ENCODE data around the gene DMAP1. TPM values are rescaled to one million over a fixed set of nuclear protein-coding genes. Genes with fewer than 3 reads are reported as not detected.

Gene DMAP1
- polyA plus RNA-seq, 4 donors: 34.7 to 80.8 (median 58.0) TPM

GRCh38 chr1:44221769-44222168, 8.5 kb downstream of the DMAP1 start:
- Histone ChIP-seq H3K9me3 (ENCODE audit: control insufficient read depth in 2 of 2, insufficient read depth in 1 of 2, low read depth in 1 of 2, low read length in 1 of 2) (peaks cover 0 to 3% of the 10 kb centered on the region in 2 donors), H3K27me3 (ENCODE audit: control insufficient read depth in 3 of 3, insufficient read depth in 3 of 3, low read length in 3 of 3) (no peaks in the 10 kb centered on the region), H3K4me1 (ENCODE audit: control insufficient read depth in 3 of 3, insufficient read depth in 2 of 3, low read depth in 1 of 3, low read length in 2 of 3) (peaks cover 0 to 22% (median 0%) of the 10 kb centered on the region in 3 donors), H3K27ac (ENCODE audit: low read depth in 1 of 3, low read length in 2 of 3) (no peak overlapping the region), H3K4me3 (ENCODE audit: low read depth in 1 of 3, low read length in 3 of 3) (no peak overlapping the region), H3K36me3 (ENCODE audit: control insufficient read depth in 3 of 3, insufficient read depth in 2 of 3, low read depth in 1 of 3, low read length in 3 of 3) (peaks cover 9 to 68% (median 10%) of the 10 kb centered on the region in 3 donors)
- no peak for FAIRE-seq
- 93 to 95% (median 94%) methylated on average over 20 to 23 of the region's 23 CpGs for WGBS, 3 donors
- no peak for DNase-seq

DNA sequence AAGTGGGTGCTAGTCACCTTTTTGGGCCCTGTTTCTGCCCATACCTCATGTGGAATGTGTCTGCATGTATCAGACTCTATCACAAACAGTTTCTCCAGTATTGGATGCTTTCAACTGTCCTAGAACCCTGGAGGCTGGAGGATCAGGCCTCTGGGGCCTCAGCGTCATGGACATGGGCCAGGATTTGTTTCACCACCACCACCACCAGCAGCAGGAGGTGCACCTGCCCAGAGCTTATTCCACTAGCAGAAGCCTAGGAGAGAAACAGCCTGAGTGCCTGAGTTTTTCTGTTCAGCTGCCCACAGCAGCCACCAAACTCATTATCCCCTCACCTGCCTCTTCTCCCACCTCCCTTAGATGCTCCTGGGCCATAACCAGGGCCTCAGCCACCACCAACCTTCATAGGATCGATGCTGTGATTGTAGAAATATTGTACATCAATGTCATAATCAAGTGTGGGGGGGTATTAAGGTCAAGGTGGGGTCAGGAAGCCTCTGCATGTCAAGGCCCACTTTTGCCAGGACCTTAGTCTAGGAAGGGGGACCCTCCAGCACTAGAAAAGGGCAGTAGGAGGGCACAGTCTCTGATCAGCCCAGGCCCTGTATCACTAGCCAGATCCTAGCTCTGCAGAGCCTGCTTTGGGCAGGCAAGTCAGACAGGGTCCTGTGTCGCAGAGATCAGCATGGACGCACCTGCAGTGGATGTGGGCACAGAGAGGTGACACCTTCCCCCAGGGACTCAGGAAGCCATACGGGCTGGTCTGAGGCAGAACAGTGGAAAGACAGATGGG, 9.3 kb downstream of the DMAP1 start:
- peaks cover 0 to 3% of the 10 kb centered on the region in 2 donors for H3K9me3 ChIP-seq (ENCODE audit: control insufficient read depth in 2 of 2, insufficient read depth in 1 of 2, low read depth in 1 of 2, low read length in 1 of 2)
- H3K27ac ChIP-seq (ENCODE audit: low read depth in 1 of 3, low read length in 2 of 3): no peak overlapping the region
- H3K4me3 ChIP-seq (ENCODE audit: low read depth in 1 of 3, low read length in 3 of 3): no peak overlapping the region
- H3K36me3 ChIP-seq (ENCODE audit: control insufficient read depth in 3 of 3, insufficient read depth in 2 of 3, low read depth in 1 of 3, low read length in 3 of 3): peaks cover 9 to 68% (median 10%) of the 10 kb centered on the region in 3 donors
- H3K27me3 ChIP-seq (ENCODE audit: control insufficient read depth in 3 of 3, insufficient read depth in 3 of 3, low read length in 3 of 3): no peaks in the 10 kb centered on the region
- DNase-seq: no peak
- H3K4me1 ChIP-seq (ENCODE audit: control insufficient read depth in 3 of 3, insufficient read depth in 2 of 3, low read depth in 1 of 3, low read length in 2 of 3): peaks cover 0 to 22% (median 0%) of the 10 kb centered on the region in 3 donors
- WGBS, 3 donors: 74 to 81% (median 79%) methylated on average over 5 of the region's 5 CpGs
- no peak for FAIRE-seq

DNA sequence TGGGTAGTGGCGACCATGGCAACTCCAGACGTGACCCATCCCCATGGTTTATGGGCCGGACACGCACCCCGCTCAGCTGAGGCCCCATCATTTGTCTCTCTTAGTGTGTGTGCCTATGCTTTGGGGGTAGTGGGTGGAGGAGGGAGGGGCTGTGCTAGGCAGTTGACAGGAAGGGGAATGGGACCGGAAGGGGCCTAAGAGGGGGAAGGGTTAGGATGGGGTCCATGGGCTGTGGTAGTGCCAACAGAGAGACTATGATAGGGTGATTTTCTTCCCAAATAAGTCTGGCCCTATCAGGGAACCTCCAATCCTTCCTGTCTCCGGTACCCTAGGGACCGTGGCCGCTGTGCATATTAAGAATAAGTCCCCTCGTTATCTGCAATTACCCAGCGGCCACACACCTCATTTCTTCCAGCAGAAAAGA, 9.9 kb downstream of the DMAP1 start:
- Histone ChIP-seq H3K9me3 (ENCODE audit: control insufficient read depth in 2 of 2, insufficient read depth in 1 of 2, low read depth in 1 of 2, low read length in 1 of 2) (peaks cover 0 to 3% of the 10 kb centered on the region in 2 donors), H3K27me3 (ENCODE audit: control insufficient read depth in 3 of 3, insufficient read depth in 3 of 3, low read length in 3 of 3) (no peaks in the 10 kb centered on the region), H3K36me3 (ENCODE audit: control insufficient read depth in 3 of 3, insufficient read depth in 2 of 3, low read depth in 1 of 3, low read length in 3 of 3) (peaks cover 9 to 65% (median 10%) of the 10 kb centered on the region in 3 donors), H3K4me1 (ENCODE audit: control insufficient read depth in 3 of 3, insufficient read depth in 2 of 3, low read depth in 1 of 3, low read length in 2 of 3) (peaks cover 0 to 19% (median 0%) of the 10 kb centered on the region in 3 donors), H3K27ac (ENCODE audit: low read depth in 1 of 3, low read length in 2 of 3) (no peak overlapping the region), H3K4me3 (ENCODE audit: low read depth in 1 of 3, low read length in 3 of 3) (no peak overlapping the region)
- DNase-seq (no peak), FAIRE-seq (no peak)
- 72 to 90% (median 84%) methylated on average over 11 of the region's 11 CpGs for WGBS, 3 donors

DNA sequence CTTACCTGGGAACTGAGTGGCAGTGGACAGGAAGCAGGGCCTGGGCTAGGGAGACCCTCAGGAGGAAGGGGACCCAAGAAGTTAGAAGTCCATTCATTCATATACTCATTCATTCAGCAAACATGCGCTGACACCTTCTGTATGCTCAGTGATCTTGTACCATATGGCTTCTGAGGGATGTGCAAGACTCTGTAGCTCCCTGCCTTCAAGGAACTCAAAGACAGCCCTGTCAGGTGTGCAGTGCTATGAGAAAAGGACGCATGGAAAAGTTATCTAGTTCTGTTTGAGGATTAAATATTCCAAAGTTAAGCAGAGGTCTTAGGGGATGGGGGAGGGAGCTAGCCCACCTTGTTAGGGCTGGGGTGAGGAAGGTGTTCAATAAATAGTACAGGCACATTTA, 12.5 kb downstream of the DMAP1 start:
- DNase-seq (no peak), FAIRE-seq (no peak)
- H3K27me3 ChIP-seq (ENCODE audit: control insufficient read depth in 3 of 3, insufficient read depth in 3 of 3, low read length in 3 of 3): no peaks in the 10 kb centered on the region
- peaks cover 0 to 60% (median 2%) of the 10 kb centered on the region in 3 donors for H3K36me3 ChIP-seq (ENCODE audit: control insufficient read depth in 3 of 3, insufficient read depth in 2 of 3, low read depth in 1 of 3, low read length in 3 of 3)
- H3K4me1 ChIP-seq (ENCODE audit: control insufficient read depth in 3 of 3, insufficient read depth in 2 of 3, low read depth in 1 of 3, low read length in 2 of 3): no peaks in the 10 kb centered on the region
- H3K4me3 ChIP-seq (ENCODE audit: low read depth in 1 of 3, low read length in 3 of 3): no peak overlapping the region
- H3K27ac ChIP-seq (ENCODE audit: low read depth in 1 of 3, low read length in 2 of 3): no peak overlapping the region
- WGBS, 3 donors: 85 to 100% (median 98%) methylated on average over 2 of the region's 2 CpGs
- peaks cover 0 to 3% of the 10 kb centered on the region in 2 donors for H3K9me3 ChIP-seq (ENCODE audit: control insufficient read depth in 2 of 2, insufficient read depth in 1 of 2, low read depth in 1 of 2, low read length in 1 of 2)

DNA sequence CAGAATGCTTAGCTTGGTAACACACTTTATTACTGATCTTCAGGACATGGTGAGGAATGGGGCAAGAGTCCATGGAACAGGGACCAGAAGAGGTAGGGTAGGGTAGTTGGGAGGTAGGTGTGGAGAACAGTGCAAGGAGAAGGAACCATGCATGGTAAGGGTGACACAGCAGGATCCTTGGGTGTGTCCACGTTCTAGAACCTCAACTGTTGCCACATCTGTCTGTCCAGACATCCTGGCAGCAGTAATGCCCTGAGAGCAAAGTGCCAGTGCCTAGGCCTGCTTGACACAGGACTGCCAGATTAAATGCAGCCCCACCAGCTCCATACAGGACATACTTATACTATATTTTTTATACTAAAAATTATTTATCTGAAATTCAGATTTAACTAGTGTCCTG, 13.9 kb downstream of the DMAP1 start:
- Histone ChIP-seq H3K4me1 (ENCODE audit: control insufficient read depth in 3 of 3, insufficient read depth in 2 of 3, low read depth in 1 of 3, low read length in 2 of 3) (no peaks in the 10 kb centered on the region), H3K4me3 (ENCODE audit: low read depth in 1 of 3, low read length in 3 of 3) (no peak overlapping the region), H3K36me3 (ENCODE audit: control insufficient read depth in 3 of 3, insufficient read depth in 2 of 3, low read depth in 1 of 3, low read length in 3 of 3) (peaks cover 0 to 50% (median 0%) of the 10 kb centered on the region in 3 donors), H3K27ac (ENCODE audit: low read depth in 1 of 3, low read length in 2 of 3) (no peak overlapping the region), H3K9me3 (ENCODE audit: control insufficient read depth in 2 of 2, insufficient read depth in 1 of 2, low read depth in 1 of 2, low read length in 1 of 2) (peaks cover 0 to 3% of the 10 kb centered on the region in 2 donors), H3K27me3 (ENCODE audit: control insufficient read depth in 3 of 3, insufficient read depth in 3 of 3, low read length in 3 of 3) (no peaks in the 10 kb centered on the region)
- whole genome bisulfite sequencing, 3 donors: 57 to 74% (median 71%) methylated on average over 1 of the region's 1 CpG
- no peak for FAIRE-seq
- peak in 1 of 2 donors; percentile 63 for DNase-seq

GRCh38 chr1:44228218-44228617, 14.9 kb downstream of the DMAP1 start:
- peaks cover 0 to 40% (median 0%) of the 10 kb centered on the region in 3 donors for H3K36me3 ChIP-seq (ENCODE audit: control insufficient read depth in 3 of 3, insufficient read depth in 2 of 3, low read depth in 1 of 3, low read length in 3 of 3)
- DNase-seq (no peak), FAIRE-seq (no peak)
- peaks cover 0 to 3% of the 10 kb centered on the region in 2 donors for H3K9me3 ChIP-seq (ENCODE audit: control insufficient read depth in 2 of 2, insufficient read depth in 1 of 2, low read depth in 1 of 2, low read length in 1 of 2)
- 96 to 97% (median 96%) methylated on average over 13 of the region's 13 CpGs for WGBS, 3 donors
- no peak overlapping the region for H3K4me3 ChIP-seq (ENCODE audit: low read depth in 1 of 3, low read length in 3 of 3)
- H3K27ac ChIP-seq (ENCODE audit: low read depth in 1 of 3, low read length in 2 of 3): no peak overlapping the region
- no peaks in the 10 kb centered on the region for H3K27me3 ChIP-seq (ENCODE audit: control insufficient read depth in 3 of 3, insufficient read depth in 3 of 3, low read length in 3 of 3)
- no peaks in the 10 kb centered on the region for H3K4me1 ChIP-seq (ENCODE audit: control insufficient read depth in 3 of 3, insufficient read depth in 2 of 3, low read depth in 1 of 3, low read length in 2 of 3)

GRCh38 chr1:44229435-44230167, 16.3 kb downstream of the DMAP1 start:
- no peak for FAIRE-seq
- Histone ChIP-seq H3K4me3 (ENCODE audit: low read depth in 1 of 3, low read length in 3 of 3) (no peak overlapping the region), H3K36me3 (ENCODE audit: control insufficient read depth in 3 of 3, insufficient read depth in 2 of 3, low read depth in 1 of 3, low read length in 3 of 3) (peaks cover 0 to 39% (median 0%) of the 10 kb centered on the region in 3 donors), H3K27me3 (ENCODE audit: control insufficient read depth in 3 of 3, insufficient read depth in 3 of 3, low read length in 3 of 3) (no peaks in the 10 kb centered on the region), H3K27ac (ENCODE audit: low read depth in 1 of 3, low read length in 2 of 3) (no peak overlapping the region), H3K4me1 (ENCODE audit: control insufficient read depth in 3 of 3, insufficient read depth in 2 of 3, low read depth in 1 of 3, low read length in 2 of 3) (no peaks in the 10 kb centered on the region), H3K9me3 (ENCODE audit: control insufficient read depth in 2 of 2, insufficient read depth in 1 of 2, low read depth in 1 of 2, low read length in 1 of 2) (peaks cover 0 to 3% of the 10 kb centered on the region in 2 donors)
- 92 to 95% (median 95%) methylated on average over 16 of the region's 16 CpGs for WGBS, 3 donors
- DNase-seq: no peak

DNA sequence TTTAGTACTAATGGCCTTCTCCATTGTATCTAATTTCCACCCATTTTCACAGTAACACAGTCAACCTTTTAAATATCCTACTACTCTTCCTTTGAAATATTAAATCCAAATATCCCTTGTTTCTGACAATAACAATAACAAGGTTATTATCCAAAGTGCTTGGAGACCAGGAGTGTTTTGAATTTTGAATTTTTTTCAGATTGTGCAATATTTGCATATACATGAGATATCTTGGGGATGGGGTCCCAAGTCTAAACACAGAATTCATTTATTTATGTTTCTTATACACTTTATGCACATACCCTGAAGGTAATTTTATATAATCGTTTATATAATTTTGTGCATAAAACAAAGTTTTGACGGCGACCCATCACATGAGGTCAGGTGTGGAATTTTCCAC, 17.5 kb downstream of the DMAP1 start:
- H3K36me3 ChIP-seq (ENCODE audit: control insufficient read depth in 3 of 3, insufficient read depth in 2 of 3, low read depth in 1 of 3, low read length in 3 of 3): peaks cover 0 to 39% (median 0%) of the 10 kb centered on the region in 3 donors
- WGBS, 3 donors: 92 to 97% (median 95%) methylated on average over 3 of the region's 3 CpGs
- H3K9me3 ChIP-seq (ENCODE audit: control insufficient read depth in 2 of 2, insufficient read depth in 1 of 2, low read depth in 1 of 2, low read length in 1 of 2): peaks cover 0 to under 1% of the 10 kb centered on the region in 2 donors
- H3K27me3 ChIP-seq (ENCODE audit: control insufficient read depth in 3 of 3, insufficient read depth in 3 of 3, low read length in 3 of 3): no peaks in the 10 kb centered on the region
- H3K4me3 ChIP-seq (ENCODE audit: low read depth in 1 of 3, low read length in 3 of 3): no peak overlapping the region
- H3K4me1 ChIP-seq (ENCODE audit: control insufficient read depth in 3 of 3, insufficient read depth in 2 of 3, low read depth in 1 of 3, low read length in 2 of 3): no peaks in the 10 kb centered on the region
- DNase-seq (no peak), FAIRE-seq (no peak)
- no peak overlapping the region for H3K27ac ChIP-seq (ENCODE audit: low read depth in 1 of 3, low read length in 2 of 3)
